HepG2 (cell line): ENCODE measurements around the gene SRRM2.

ENCODE experiments used
- CTCF ChIP-seq: sonication (generic); formaldehyde crosslinking; IDR thresholded peaks from 2 replicates; pipeline ENCODE4 v1.5.0; 2020; ENCODE audit warnings: mild to moderate bottlenecking, missing genetic modification reagents, moderate library complexity
- DPF2 ChIP-seq: sonication (generic); formaldehyde crosslinking; IDR thresholded peaks from 2 replicates; pipeline ENCODE4 v1.4.0; 2020; ENCODE audit warnings: mild to moderate bottlenecking, low read depth, missing genetic modification reagents, borderline replicate concordance
- FOXA1 ChIP-seq, 2 experiments: fragments of 450-650 bp in 1 of 2; sonication (generic) in 1 of 2; formaldehyde crosslinking in 1 of 2; IDR thresholded peaks; 2 replicates each; pipeline versions ENCODE4 v1.4.0 to v1.6.1; 2016 to 2020; ENCODE audit warnings: missing genetic modification reagents in 1 of 2
- HNF4A ChIP-seq: sonication (generic); formaldehyde crosslinking; IDR thresholded peaks from 2 replicates; pipeline ENCODE4 v1.4.0; 2020; ENCODE audit warnings: missing genetic modification reagents
- MAFG ChIP-seq: sonication (generic); formaldehyde crosslinking; IDR thresholded peaks from 2 replicates; pipeline ENCODE4 v1.5.1; 2020; ENCODE audit warnings: mild to moderate bottlenecking, missing genetic modification reagents
- MEF2D ChIP-seq: sonication (generic); formaldehyde crosslinking; IDR thresholded peaks from 2 replicates; pipeline ENCODE4 v1.5.1; 2020; ENCODE audit warnings: mild to moderate bottlenecking, missing genetic modification reagents
- PBX3 ChIP-seq: sonication (generic); formaldehyde crosslinking; IDR thresholded peaks from 2 replicates; pipeline ENCODE4 v1.8.1; 2023; ENCODE audit warnings: missing genetic modification reagents, inconsistent platforms, borderline replicate concordance
- POLR2AphosphoS5 ChIP-seq: IDR thresholded peaks from 2 replicates; pipeline ENCODE4 v1.6.1; 2012; ENCODE audit warnings: low read depth, low read length
- ZNF207 ChIP-seq: fragments of 450-650 bp; IDR thresholded peaks from 2 replicates; pipeline ENCODE4 v1.6.1; 2016; ENCODE audit warnings: antibody characterized with exemption, borderline replicate concordance
- ZNF264 ChIP-seq: sonication (generic); formaldehyde crosslinking; IDR thresholded peaks from 2 replicates; pipeline ENCODE4 v1.4.0; 2020; ENCODE audit warnings: missing genetic modification reagents
- ZNF740 ChIP-seq: sonication (generic); formaldehyde crosslinking; IDR thresholded peaks from 2 replicates; pipeline ENCODE4 v1.4.0; 2020; ENCODE audit warnings: missing genetic modification reagents
- ZNF792 ChIP-seq: IDR thresholded peaks from 2 replicates; pipeline ENCODE4 v1.6.1; 2016

- no peak for TF ChIP-seq ZNF207
- no peak for TF ChIP-seq FOXA1 (IDR thresholded peaks at IDR 0.05)
- TF ChIP-seq FOXA1 (CRISPR knock-in tag; IDR thresholded peaks at IDR 0.05), result no peak
- no peak for TF ChIP-seq ZNF792 (CRISPR knock-in tag)
- no peak for TF ChIP-seq MEF2D
- no peak for TF ChIP-seq ZNF740 (CRISPR knock-in tag)
- TF ChIP-seq POLR2AphosphoS5, result no peak
- no peak for TF ChIP-seq MAFG (CRISPR knock-in tag)
- no peak for TF ChIP-seq CTCF (CRISPR knock-in tag)
- TF ChIP-seq HNF4A (CRISPR knock-in tag), result no peak
- TF ChIP-seq ZNF264 (CRISPR knock-in tag), result no peak
- TF ChIP-seq PBX3, result no peak
- no peak for TF ChIP-seq DPF2 (CRISPR knock-in tag)
These were observed 40.5 kb downstream of the SRRM2 start for GRCh38 chr16:2792940-2793339.
